Stimulated activated CD8-positive, alpha-beta memory T cell treated with anti-CD3 and anti-CD28 coated beads, Interleukin-4, amount 100 ng/mL, for 48 hours (primary cell): Measurements from ENCODE around the gene IMPG2.
"Not testable (repeated sequence)": the region's sequence is repeated elsewhere in the genome, so short reads cannot be mapped to it uniquely, and the experiment has no call there.

Experiments
- DNase-seq: peaks from one replicate; pipeline ENCODE4 v3.0.0-alpha.2; 2020

The IMPG2 gene

DNA sequence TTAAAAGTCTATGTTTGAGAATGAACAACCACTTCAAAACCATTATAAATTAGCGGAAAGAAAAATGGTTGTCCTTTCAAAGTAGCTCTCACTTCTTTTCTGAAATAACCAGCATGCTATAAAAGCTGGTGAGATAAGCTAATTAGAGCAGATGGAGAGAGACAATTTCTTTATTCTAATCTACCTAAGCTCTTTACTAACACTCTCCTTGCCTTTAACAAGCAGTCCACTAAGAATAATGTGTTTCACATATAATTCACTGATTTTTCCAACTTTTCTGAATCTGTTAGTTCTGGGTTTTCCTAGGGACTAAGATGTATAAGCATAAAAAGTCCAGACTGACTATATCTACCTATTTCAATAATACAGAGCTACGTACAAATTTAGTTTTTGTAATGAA, at the start of gene IMPG2:
Gene IMPG2 (minus strand): TSS at position 101 of the 400 bp plus-strand sequence. CDS start 203 bp downstream, outside the sequence.
- DNase-seq = no peak

DNA sequence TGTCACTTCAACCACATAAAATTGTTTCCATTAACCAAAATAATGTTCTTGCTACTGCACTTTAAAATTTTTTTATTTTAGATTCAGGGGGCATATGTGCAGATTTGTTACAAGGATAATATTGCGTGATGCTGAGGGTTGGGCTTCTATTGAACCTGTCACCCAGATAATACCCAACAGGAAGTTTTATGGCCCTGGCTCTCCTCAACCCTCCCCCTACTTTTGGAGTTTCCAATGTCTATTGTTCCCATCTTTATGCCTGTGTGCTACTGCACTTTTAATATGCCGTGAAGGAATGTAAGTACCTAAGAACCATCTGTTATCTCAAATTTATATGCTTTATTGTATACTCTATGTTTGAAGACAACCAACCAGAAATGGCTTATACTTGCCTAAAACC, 42.0 kb upstream of the IMPG2 start:
- no peak for DNase-seq

DNA sequence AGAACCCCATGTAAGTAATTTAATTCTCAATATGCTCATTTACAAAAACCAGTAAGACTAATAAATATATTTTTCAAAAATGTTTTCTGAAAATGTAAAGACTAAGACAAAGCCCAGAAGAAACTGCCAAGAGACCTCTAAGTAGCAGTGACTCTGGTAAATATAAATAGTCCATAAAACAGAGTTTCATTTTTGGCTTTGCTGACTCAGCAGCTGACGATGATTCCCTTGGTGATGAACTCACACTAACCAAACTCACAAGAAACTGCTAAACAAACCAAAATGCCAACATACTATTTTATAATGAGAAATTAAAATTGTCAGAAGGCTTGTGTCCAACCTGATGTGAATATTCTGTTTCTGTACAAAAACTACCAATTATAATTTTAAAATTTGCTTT, 31.5 kb upstream of the IMPG2 start:
- DNase-seq = no peak

DNA sequence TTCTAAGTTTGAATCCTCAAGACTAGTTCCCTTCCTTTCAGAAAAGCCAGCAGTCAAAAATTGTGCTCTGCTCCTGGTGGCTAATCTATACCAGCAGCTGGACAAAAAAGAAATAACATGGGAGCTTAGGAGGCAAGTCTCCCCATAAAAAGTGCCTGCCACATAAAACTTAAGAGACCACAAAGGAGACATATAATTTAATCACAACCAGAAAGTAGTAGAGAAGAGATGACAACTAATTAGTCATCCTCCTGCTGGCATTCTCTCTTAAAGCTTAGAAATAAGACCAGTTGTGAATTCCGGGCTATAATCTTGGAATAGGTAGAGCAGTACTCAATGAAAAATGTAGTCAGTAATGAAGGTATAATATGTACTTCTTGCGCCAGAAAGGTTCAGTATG, 20.2 kb upstream of the IMPG2 start:
- DNase-seq = no peak

DNA sequence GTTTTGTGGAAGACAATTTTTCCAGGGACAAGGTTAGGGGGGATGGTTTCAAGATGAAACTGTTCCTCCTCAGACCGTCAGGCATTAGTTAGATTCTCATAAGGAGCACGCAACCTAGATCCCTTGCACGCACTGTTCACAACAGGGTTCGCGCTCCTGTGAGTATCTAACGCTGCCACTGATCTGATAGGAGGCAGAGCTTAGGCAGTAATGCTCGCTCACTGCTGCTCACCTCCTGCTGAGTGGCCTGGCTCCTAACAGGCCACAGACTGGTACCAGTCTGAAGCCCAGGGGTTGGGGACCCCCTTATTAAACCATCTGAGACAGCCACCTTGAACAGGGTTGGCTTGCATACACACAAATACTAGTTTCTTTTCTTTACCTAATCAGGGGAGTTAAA, 13.5 kb upstream of the IMPG2 start:
- DNase-seq = no peak

DNA sequence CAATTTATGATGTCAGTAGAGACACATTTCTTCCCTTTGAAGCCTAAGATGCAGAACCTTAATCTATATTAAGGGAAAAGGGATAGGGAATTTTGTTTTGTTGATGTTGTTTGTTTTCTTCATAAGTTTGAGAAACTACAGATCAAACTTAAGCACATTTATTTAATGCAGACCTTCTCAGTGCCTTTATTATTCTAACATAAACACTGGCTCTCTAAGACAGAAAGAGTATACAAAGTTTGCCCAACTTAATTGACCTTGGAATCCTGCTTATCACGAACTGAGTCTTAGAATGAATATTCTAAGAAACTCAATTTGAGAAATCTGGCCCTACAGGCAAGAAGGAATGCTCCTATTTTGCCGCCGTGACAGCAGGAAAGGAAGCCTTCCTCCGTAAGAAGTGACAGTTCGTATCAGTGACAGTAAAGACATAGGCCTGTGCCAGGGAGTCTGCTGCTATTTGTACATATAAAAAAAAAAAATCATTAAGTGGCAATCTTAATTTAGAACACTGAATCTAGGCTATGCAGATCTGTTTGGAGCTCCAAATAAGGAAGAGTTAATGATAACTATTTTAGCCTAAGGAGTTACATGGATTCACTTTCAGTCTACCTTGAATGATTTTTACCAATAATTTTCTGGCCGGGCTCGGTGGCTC, 8.8 kb upstream of the IMPG2 start:
- DNase-seq = no peak

DNA sequence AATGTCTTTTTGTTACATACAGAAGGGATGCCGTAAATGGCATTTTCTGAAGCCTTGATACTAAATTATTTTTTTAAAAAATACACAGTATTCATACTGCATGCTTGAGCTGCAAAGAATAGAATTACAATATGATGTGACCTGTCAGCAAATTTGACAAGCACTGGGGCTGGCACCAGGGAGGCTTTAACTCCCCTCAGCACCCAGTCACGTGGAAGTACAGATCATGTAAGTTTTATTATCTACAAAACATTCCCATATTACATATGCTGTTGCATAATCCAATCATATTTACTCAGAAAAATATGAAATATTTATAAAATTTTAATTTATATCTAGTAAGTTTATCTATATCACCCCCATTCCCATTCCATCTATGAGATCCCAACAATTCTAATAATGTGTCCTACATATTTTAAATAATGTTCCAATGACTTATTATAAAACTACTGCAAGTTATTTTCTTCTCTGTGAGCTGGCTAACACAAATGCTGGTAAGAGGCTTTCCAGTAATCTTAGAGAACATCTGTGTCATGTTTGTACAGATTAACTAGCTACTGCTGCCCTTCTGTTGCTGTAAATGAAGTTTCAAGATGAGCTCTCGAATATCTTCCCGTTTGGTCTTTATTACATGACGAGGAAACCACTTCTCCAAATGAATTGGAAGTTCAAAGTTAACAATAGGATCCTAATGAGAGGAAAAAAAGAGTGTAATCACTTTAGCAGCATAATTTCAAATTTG, 5.2 kb upstream of the IMPG2 start:
- DNase-seq = no peak

DNA sequence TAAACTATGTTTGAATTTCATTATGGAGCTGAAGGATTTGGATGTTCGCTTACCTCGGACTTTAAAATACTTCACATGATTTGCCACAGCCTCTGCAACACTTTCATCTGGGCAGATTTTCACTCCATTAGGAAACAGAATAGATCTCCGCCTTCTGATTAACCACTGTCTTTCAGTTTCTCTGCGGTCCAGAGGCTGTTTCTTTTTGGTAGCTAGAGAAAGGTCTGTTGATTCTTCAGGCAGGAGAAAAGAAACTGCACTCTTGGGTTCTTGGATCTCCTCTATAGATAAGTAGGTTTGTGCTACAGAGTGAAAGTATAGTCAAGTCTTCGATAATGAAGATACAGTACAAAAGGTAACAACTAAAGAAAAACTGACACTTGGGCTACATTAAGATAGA, 844 bp downstream of the IMPG2 start:
- no peak for DNase-seq

DNA sequence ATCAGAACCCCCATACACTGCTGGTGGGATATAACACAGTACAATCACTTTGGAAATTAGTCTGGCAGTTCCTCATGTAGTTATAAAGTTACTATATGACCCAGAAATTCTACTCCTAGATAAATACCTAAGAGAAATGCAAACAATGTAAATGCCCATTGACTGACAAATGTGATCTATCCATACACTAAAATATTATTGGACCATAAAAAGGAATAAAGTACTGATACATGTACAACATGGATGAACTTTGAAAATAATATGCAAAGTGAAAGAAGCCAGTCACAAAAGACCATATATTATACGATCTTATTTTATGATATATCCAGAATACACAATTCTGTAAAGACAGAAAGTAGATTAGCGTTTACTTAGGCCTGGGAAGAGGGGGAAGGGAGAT, 7.8 kb downstream of the IMPG2 start:
- no peak for DNase-seq

DNA sequence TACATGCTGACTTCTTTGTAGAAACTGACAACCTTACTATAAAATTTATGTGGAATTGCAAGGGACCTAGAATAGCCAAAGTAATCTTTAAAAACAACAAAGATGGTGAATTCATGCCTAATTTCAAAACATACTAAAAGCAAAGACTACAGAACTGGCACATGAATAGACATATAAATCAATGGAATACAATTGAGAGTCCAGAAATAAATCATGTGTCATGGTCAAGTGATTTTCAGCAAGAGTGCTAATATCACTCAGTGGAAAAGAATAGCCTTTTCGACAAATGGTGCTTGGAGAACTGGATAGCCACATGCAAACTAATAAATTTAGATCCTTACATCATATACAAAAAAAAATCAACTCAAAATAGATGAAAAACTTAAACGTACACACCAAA, 8.7 kb downstream of the IMPG2 start:
- no peak for DNase-seq

DNA sequence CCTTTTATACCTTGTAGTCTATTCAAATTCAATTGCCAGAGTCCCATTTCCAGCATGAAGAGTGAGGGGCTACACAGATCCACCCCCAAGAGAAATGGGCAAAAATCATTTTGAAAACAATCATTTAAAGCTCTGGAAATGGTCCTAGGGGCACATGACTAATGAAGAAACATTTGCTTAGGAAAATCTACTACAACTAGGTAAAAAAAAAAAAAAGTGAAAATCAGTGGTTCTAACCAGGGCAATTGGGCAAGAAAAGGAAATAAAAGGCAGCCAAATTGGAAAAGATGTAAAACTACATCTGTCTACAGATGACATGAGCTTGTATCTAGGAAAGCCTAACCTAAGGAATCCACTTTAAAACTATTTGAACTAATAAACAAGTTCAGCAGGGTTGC, 9.4 kb downstream of the IMPG2 start:
- DNase-seq = no peak

DNA sequence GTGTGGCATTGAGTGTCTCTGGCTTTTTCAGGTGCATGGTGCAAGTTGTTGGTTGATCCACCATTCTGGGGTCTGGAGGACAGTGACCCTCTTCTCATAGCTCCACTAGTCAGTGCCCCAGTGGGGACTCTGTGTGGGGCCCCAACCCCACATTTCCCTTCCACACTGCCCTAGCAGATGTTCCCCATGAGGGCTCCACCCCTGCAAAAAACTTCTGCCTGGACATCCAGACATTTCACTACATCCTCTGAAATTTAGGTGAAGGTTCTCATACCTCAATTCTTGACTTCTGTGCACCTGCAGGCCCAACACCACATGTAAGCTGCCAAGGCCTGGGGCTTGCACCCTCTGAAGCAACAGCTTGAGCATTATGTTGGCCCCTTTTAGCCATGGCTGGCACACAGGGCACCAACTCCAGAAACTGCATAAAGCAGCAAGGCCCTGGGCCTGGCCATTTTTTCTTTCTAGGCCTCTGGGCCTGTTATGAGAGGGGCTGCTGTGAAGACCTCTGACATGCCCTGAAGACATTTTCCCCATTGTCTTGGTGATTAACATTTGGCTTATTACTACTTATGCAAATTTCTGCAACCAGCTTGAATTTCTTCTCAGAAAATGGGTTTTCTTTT, 12.1 kb downstream of the IMPG2 start:
- DNase-seq = not testable (repeated sequence)

DNA sequence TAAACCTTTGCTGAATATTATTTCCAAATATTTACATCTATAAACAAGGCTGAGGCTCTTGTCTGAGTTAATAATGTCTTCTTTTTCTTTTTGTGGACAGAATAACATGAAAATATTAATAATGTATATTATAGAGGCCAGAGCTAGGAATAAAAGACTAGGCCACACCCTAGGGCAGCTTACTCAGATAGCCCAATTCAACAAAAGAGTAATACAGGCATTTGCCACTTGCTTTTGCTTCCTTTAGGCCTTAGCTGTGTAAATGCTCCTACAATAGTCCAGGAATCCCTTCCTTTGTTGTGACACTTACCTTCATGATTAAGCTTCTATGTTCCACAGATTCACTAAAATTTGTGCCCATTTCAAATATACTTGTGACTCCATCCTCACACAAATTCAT, 16.5 kb downstream of the IMPG2 start:
- no peak for DNase-seq

DNA sequence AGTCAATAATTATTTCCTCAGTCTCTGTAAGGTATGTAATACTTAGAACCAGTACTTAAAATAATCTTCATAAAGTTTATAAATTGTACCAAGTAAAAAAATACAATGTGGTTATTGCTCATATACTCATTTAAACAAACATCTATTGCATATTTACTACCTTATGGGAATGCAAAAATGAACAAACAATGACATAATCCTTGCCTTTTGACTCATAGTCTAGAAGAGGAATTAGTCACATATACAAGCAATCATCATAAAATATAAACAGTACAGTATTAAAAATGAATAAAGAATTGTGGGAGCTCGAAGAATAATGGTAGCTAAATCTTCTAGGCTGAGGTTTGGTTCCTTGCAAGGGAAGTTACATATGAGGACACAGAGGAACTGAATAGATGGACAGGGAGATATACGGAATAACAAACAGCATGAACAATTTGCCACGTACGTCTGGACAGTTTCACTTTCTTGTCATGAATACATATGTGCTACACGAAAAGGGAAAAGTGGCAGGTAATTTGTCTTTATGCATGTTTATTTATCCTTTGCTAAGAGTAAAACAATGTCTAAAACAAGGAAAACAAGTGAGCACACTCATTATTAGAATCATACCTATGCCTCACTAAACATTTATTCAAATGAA, 17.2 kb downstream of the IMPG2 start:
- DNase-seq = no peak

DNA sequence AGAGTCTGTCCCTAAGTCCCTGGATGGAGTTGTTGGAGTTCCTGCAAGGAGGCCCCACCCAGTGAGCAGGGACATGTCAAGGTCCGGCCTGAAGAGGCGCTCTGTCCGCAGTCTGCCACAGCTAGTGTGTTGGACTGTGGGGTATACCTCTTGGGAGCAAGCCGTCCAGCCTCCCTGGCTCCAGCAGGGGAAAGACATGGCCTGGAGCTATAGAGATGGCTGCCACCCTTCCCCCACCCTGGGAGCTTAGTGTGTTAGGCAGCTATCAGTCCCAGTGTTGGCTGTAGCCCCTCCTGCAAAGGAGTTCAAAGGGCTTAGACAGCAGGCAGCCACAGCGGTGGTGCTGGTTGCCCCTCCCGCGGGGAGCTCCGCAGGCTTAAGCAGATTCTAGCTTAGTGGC, 20.3 kb downstream of the IMPG2 start:
- DNase-seq = no peak

DNA sequence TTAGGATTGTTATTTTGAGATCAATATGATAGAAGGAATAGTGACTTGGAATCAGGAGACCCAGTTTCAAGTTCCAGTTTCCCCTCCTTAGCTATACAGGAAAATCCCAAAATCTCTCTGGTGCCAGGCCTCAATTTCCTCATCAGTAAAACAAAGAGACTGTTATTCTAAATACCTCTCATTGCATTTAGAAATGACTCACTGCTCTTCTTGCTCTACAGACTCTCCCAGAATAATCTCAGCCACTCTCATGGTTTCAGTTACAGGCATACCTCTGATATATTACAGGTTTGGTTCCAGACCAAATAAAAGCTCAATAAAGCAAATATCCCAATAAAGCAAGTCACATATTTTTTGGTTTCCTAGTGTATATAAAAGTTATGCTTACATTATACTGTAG, 28.3 kb downstream of the IMPG2 start:
- no peak for DNase-seq

DNA sequence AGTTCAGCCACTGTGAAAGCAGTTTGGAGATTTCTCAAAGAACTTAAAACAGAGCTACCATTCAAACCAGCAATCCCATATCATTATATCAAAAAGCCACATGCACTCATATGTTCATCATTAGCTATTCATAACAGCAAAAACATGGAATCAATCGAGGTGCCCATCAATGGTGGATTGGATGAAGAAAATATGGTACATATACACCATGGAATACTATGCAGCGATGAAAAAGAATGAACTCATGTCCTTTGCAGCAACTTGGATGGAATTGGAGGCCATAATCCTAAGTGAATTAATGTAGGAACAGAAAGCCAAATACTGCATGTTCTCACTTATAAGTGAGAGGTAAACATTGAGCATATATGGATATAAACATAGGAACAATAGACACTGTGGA, 32.1 kb downstream of the IMPG2 start:
- no peak for DNase-seq

DNA sequence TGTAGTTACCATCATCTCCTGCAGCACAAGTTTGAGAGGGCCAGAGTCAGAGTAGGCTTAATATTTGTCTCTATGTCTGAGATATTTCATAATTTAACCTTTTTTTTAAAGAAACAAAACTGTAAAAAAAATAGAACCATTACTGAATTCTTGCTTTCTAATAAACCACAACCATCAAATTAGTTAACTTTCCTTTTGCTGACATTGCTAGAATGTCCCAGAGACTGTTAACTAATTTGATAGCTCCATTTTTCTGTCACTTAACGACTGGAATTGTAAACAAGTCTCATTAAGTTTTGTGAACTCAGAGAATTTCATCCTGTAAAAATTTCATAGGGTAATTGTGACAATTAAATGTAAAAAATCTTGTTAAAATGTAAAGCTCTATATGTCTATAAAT, 35.6 kb downstream of the IMPG2 start:
- no peak for DNase-seq

DNA sequence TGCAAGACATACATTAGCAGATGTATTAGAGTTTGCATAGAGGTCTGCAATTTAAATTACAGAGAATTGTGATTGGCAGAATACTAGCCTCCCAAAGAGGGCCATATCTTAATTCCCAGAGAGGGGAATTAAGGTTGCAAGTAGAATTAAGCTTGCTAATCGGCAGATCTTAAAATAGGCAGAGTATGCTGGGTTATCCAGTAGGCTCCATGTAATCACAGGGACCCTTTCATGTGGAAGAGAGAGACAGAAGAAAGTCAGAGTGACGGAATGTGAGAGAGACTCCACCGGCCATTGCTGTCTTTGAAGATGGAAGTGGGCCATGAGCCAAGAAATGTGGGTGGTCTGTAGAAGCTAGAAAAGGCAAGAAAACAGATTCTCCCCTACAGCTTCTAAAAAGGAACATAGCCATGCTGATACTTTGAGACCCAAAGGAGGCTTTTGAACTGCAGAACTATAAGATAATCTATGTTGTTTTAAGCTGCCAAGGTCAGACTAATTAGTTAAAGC, 38.8 kb downstream of the IMPG2 start:
- DNase-seq = no peak

DNA sequence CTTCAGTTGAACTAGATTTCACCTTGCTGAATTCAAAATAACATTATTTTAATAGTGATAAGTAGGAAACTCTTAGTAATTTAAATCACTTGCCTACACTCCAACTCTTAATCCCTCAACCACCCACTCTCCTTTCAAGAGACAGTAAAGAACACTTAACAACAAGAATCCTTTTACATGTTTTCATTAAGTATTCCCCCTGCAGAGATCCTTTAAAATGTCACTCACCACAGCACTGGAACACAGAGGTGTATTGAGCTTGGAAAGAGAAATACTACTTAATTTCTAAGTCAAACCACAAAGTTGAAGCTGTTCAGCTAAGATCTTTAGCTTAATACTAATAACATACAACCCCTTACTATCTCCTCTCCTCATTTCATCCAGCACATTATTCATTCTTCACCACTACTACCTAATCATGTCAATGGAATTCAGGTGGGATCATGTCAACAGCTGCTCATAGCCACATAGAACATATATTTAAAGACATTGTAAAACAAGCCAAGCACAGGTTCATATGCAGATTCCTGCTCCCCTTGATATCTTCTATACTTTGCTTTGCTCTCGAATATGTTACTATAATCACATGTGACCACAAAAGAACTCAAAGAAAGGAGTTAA, 40.5 kb downstream of the IMPG2 start:
- DNase-seq = no peak

DNA sequence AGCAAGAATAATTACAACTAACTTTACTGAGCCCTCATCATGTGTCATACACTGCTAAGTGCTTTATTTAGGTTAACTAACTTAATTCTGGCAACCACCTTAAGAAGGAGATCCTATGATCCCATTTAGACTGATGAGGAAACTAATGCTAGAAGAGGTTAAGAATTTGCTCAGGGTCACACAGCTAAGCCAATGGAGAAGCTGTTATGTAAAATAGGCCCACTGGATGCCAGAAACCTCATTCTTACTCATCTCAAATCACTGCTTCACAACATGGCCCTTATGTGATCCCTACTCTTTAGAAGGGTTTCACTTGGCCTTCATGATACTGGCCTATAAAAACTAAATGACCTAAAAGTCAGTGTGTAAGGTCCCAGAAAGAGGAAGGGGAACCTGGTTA, 41.2 kb downstream of the IMPG2 start:
- DNase-seq = no peak

DNA sequence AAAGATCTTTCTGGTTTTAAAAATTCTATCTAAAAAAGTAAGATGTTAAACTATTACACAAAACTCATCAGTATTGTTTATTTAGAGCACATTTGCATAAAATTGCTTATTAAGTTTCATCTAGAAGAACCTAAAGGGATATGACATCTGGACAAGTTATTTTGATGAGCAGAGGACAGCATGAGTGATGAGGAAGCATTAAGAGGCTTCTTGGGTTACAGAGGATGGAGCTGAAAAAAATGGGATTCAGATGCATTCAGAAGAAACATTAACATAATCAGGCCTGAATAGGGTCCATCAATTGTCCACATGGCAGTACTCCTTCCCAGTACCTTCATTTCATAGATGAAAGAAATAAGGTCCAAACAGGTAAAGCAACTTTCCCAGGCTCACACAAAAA, 41.6 kb downstream of the IMPG2 start:
- DNase-seq = no peak

DNA sequence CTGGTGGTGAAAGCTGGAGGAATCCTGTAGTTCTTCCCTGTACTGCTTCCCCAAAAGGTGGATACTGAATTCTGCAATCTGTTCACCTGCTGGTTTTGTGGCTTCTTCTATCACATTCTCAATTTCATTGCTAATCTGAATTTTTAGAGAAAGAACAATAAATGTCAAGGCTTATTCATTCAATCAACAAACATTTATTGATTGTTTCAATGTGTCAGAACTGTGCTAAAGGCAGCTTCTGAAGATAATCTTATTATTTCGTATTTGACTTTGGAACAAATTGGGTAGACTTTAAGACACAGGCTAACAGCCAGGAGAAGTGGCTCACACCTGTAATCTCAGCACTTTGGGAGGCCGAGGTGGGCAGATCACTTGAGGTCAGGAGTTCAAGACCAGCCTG, 46.8 kb downstream of the IMPG2 start:
- DNase-seq = no peak
